Endothelial cell (in vitro differentiated cells): Measurements from ENCODE around the gene PPOX. TPM values are rescaled to one million over a fixed set of nuclear protein-coding genes. Genes with fewer than 3 reads are reported as not detected.
A peak's percentile ranks its signal among the peaks of the same experiment; 100 is the strongest.

Source experiments
- DNase-seq: peaks from one replicate; pipeline ENCODE4 v3.0.0; 2021; ENCODE audit warnings: low spot score
- H3K27ac Mint-ChIP-seq: one replicate; pipeline ENCODE4 v1.8.0; 2021; ENCODE audit warnings: mixed read lengths, inconsistent platforms; ENCODE audit not compliant: unreplicated experiment
- H3K27me3 Mint-ChIP-seq: one replicate; pipeline ENCODE4 v1.8.0; 2021; ENCODE audit warnings: mild to moderate bottlenecking, moderate library complexity, mixed read lengths, inconsistent platforms; ENCODE audit not compliant: unreplicated experiment
- H3K36me3 Mint-ChIP-seq: one replicate; pipeline ENCODE4 v1.8.0; 2021; ENCODE audit warnings: mild to moderate bottlenecking, low read depth, mixed read lengths, inconsistent platforms; ENCODE audit not compliant: unreplicated experiment
- H3K4me1 Mint-ChIP-seq: one replicate; pipeline ENCODE4 v1.8.0; 2021; ENCODE audit warnings: mild to moderate bottlenecking, mixed read lengths, inconsistent platforms; ENCODE audit not compliant: unreplicated experiment
- H3K4me3 Mint-ChIP-seq: one replicate; pipeline ENCODE4 v1.8.0; 2021; ENCODE audit warnings: mild to moderate bottlenecking, mixed read lengths, inconsistent platforms; ENCODE audit not compliant: unreplicated experiment
- H3K9me3 Mint-ChIP-seq: one replicate; pipeline ENCODE4 v1.8.0; 2021; ENCODE audit warnings: mixed read lengths, inconsistent platforms; ENCODE audit not compliant: unreplicated experiment
- CTCF ChIP-seq: fragments of 200-600 bp; sonication (generic); IDR thresholded peaks from one replicate; pipeline ENCODE4 v1.5.0; 2021; ENCODE audit warnings: antibody characterized with exemption; ENCODE audit not compliant: unreplicated experiment
- total RNA-seq: library from RNA; stranded (reverse); fragmentation: NEBNext Ultra II Directional; extraction: Animal tissue kit (Norgen Biotek cat#: 25700); gene quantifications from one replicate; pipeline ENCODE4 v1.2.1, GENCODE V29; 2021; ENCODE audit not compliant: unreplicated experiment

PPOX gene
- total RNA-seq, 1 donor from 2014 or later = 39.0 TPM

- peak overlapping the region; percentile 8 for H3K27ac Mint-ChIP-seq
- no peaks in the 10 kb centered on the region for H3K9me3 Mint-ChIP-seq
- H3K4me3 Mint-ChIP-seq = peak overlapping the region; percentile 99
- no peak for DNase-seq
- peaks cover 25% of the 10 kb centered on the region for H3K4me1 Mint-ChIP-seq
- peaks cover 14% of the 10 kb centered on the region for H3K27me3 Mint-ChIP-seq
- no peak for TF ChIP-seq CTCF
- H3K36me3 Mint-ChIP-seq = peaks cover 41% of the 10 kb centered on the region
Measured at GRCh38 chr1:161175771-161176453, 9.7 kb downstream of the PPOX start.

- TF ChIP-seq CTCF = no peak
- no peaks in the 10 kb centered on the region for H3K9me3 Mint-ChIP-seq
- DNase-seq = no peak
- H3K4me1 Mint-ChIP-seq = peaks cover 25% of the 10 kb centered on the region
- peak overlapping the region; percentile 96 for H3K27ac Mint-ChIP-seq
- peaks cover 37% of the 10 kb centered on the region for H3K36me3 Mint-ChIP-seq
- H3K4me3 Mint-ChIP-seq = peak overlapping the region; percentile 99
- peaks cover 14% of the 10 kb centered on the region for H3K27me3 Mint-ChIP-seq
Measured at GRCh38 chr1:161176468-161177111, 10.4 kb downstream of the PPOX start.

GRCh38 chr1:161177112-161177935 lies 11.1 kb downstream of the PPOX start, which contains the start of gene B4GALT3:
TSS of gene B4GALT3 (minus strand) at chr1:161177507. CDS start at chr1:161176060, 1,447 bp downstream.
- Mint-ChIP-seq H3K36me3 (peaks cover 35% of the 10 kb centered on the region), H3K4me3 (peak within 1 kb of the TSS; percentile 99), H3K27me3 (peaks cover 14% of the 10 kb centered on the region), H3K27ac (peak within 1 kb of the TSS; percentile 96), H3K9me3 (no peaks in the 10 kb centered on the region), H3K4me1 (peaks cover 25% of the 10 kb centered on the region)
- DNase-seq = peak; percentile 96
- TF ChIP-seq CTCF = no peak

GRCh38 chr1:161177936-161178244 lies 11.7 kb downstream of the PPOX start:
- Mint-ChIP-seq H3K36me3 (peaks cover 31% of the 10 kb centered on the region), H3K4me1 (peaks cover 25% of the 10 kb centered on the region), H3K4me3 (peak overlapping the region; percentile 99), H3K27me3 (peaks cover 14% of the 10 kb centered on the region), H3K27ac (peak overlapping the region; percentile 50), H3K9me3 (no peaks in the 10 kb centered on the region)
- no peak for DNase-seq
- no peak for TF ChIP-seq CTCF
